ENCODE data around the gene OR9A4. TPM values are rescaled to one million over a fixed set of nuclear protein-coding genes. Genes with fewer than 3 reads are reported as not detected.

OR9A4 gene
- total RNA-seq, 2 experiments from 2014 or later: not detected

- CTCF ChIA-PET: no interaction called here
- H3K4me3 Mint-ChIP-seq: no peak overlapping the region
- no peak overlapping the region for H3K27ac Mint-ChIP-seq
- H3K36me3 Mint-ChIP-seq (ENCODE audit: low read depth): no peaks in the 10 kb centered on the region
- no peaks in the 10 kb centered on the region for H3K9me3 Mint-ChIP-seq
- H3K27me3 Mint-ChIP-seq: peaks cover 2% of the 10 kb centered on the region
- no peaks in the 10 kb centered on the region for H3K4me1 Mint-ChIP-seq
- no peak for DNase-seq
- POLR2A ChIA-PET: no interaction called here
Observed at GRCh38 chr7:141952461-141952860, 36.3 kb downstream of the OR9A4 start.

- DNase-seq: no peak
- CTCF ChIA-PET: no interaction called here
- H3K27ac Mint-ChIP-seq: no peak overlapping the region
- H3K27me3 Mint-ChIP-seq: no peaks in the 10 kb centered on the region
- H3K9me3 Mint-ChIP-seq: no peaks in the 10 kb centered on the region
- POLR2A ChIA-PET: no interaction called here
- H3K4me1 Mint-ChIP-seq: no peaks in the 10 kb centered on the region
- no peaks in the 10 kb centered on the region for H3K36me3 Mint-ChIP-seq (ENCODE audit: low read depth)
- H3K4me3 Mint-ChIP-seq: no peak overlapping the region
Observed at GRCh38 chr7:141954334-141954733, 38.1 kb downstream of the OR9A4 start.

GRCh38 chr7:141956084-141956483 lies 39.9 kb downstream of the OR9A4 start:
- no peaks in the 10 kb centered on the region for H3K27me3 Mint-ChIP-seq
- ChIA-PET POLR2A (no interaction called here), CTCF (no interaction called here)
- no peaks in the 10 kb centered on the region for H3K36me3 Mint-ChIP-seq (ENCODE audit: low read depth)
- no peaks in the 10 kb centered on the region for H3K9me3 Mint-ChIP-seq
- no peaks in the 10 kb centered on the region for H3K4me1 Mint-ChIP-seq
- H3K4me3 Mint-ChIP-seq: no peak overlapping the region
- DNase-seq: no peak
- no peak overlapping the region for H3K27ac Mint-ChIP-seq

GRCh38 chr7:141960687-141961422 lies 44.7 kb downstream of the OR9A4 start:
- Mint-ChIP-seq H3K4me1 (no peaks in the 10 kb centered on the region), H3K27me3 (peaks cover 2% of the 10 kb centered on the region), H3K27ac (no peak overlapping the region), H3K9me3 (no peaks in the 10 kb centered on the region), H3K4me3 (no peak overlapping the region), H3K36me3 (ENCODE audit: low read depth) (no peaks in the 10 kb centered on the region)
- ChIA-PET CTCF (no interaction called here), POLR2A (no interaction called here)
- DNase-seq: no peak

Other genes with a start within 250 kb of the OR9A4 start
- gene DENND11, start 214.2 kb upstream of the OR9A4 start, total RNA-seq: 10 to 100 TPM; 24.0 to 28.9 TPM
- gene WEE2, start 208.0 kb upstream of the OR9A4 start, total RNA-seq: not detected
- gene SSBP1, start 178.0 kb upstream of the OR9A4 start, total RNA-seq: 100 to 1,000 TPM; 109 to 127 TPM
- 1 to 10 TPM; 1.4 to 1.8 TPM for gene TAS2R3, start 152.3 kb upstream of the OR9A4 start, total RNA-seq
- 1 to 10 TPM; 1.1 to 1.3 TPM for gene TAS2R4, start 139.7 kb upstream of the OR9A4 start, total RNA-seq
- 1 to 10 TPM; 1.2 to 1.3 TPM for gene TAS2R5, start 126.2 kb upstream of the OR9A4 start, total RNA-seq
- gene PRSS37, start 74.9 kb upstream of the OR9A4 start, total RNA-seq: not detected
- not detected for gene CLEC5A, start 30.6 kb downstream of the OR9A4 start, total RNA-seq
- not detected for gene TAS2R38, start 57.4 kb downstream of the OR9A4 start, total RNA-seq
- not detected for gene MGAM, start 79.5 kb downstream of the OR9A4 start, total RNA-seq
- gene MGAM2, start 195.3 kb downstream of the OR9A4 start, total RNA-seq: not detected